GM12878 (cell line): ENCODE measurements around the gene AFF2. TPM values are rescaled to one million over a fixed set of nuclear protein-coding genes. Genes with fewer than 3 reads are reported as not detected.

Source experiments
- ATAC-seq: fragments of 200-7000 bp; cut with Tn5 transposase; 3 replicates; pipeline ENCODE4 v1.9.1; 2020; ENCODE audit warnings: mild to moderate bottlenecking, moderate library complexity
- BruUV-seq: library from RNA; stranded (reverse); fragments of 400-500 nt; replicated peaks from 2 replicates; lab custom pipeline; 2021; lab: Mats Ljungman, UMichigan
- CTCF ChIA-PET: fragments of 300-600 bp; sonication (Branson Sonifier 250); formaldehyde crosslinking; extraction: SDS; loops from one replicate; lab custom pipeline; 2021; ENCODE audit warnings: inconsistent platforms; lab: Yijun Ruan, JAX
- POLR2A ChIA-PET: fragments of 350-600 bp; formaldehyde crosslinking; extraction: SDS; loops from one replicate; lab custom pipeline; 2021; ENCODE audit warnings: inconsistent platforms; lab: Charles Lee
- RAD21 ChIA-PET: fragments of 300-600 bp; sonication (Branson Sonifier 250); formaldehyde crosslinking; loops from one replicate; lab custom pipeline; 2023; ENCODE audit warnings: antibody characterized with exemption; ENCODE audit not compliant: unreplicated experiment; lab: Charles Lee
- SMC1A ChIA-PET: fragments of 300-600 bp; sonication (Branson Sonifier 250); formaldehyde crosslinking; loops from one replicate; lab custom pipeline; 2023; ENCODE audit not compliant: unreplicated experiment, uncharacterized antibody; lab: Charles Lee
- DNase-seq: peaks from one replicate; pipeline ENCODE4 v3.0.0-alpha.2; 2011; ENCODE audit warnings: low read depth, low spot score
- FAIRE-seq: peaks from 3 replicates; lab custom pipeline; 2011; peaks lifted over from hg19 to GRCh38; lab: Jason Lieb, UNC
- H2AFZ ChIP-seq: 2 replicates; pipeline ENCODE4 v1.6.0; 2011; ENCODE audit warnings: low read depth, low read length, control low read depth; ENCODE audit not compliant: control insufficient read depth
- H3K27ac ChIP-seq: 2 replicates; pipeline ENCODE4 v1.5.1; 2011; ENCODE audit warnings: control low read depth; ENCODE audit not compliant: control insufficient read depth, insufficient read depth
- H3K27me3 ChIP-seq, 2 experiments: replicated peaks in 1 of 2; 2 replicates each; pipeline versions ENCODE4 v1.6.0 to v1.6.1; 2011; ENCODE audit warnings: low read length in 1 of 2; ENCODE audit not compliant: control insufficient read depth in 2 of 2, insufficient read depth in 2 of 2
- H3K36me3 ChIP-seq, 2 experiments: 2 replicates each; pipeline ENCODE4 v1.5.1; 2011; ENCODE audit warnings: low read length in 1 of 2; ENCODE audit not compliant: control insufficient read depth in 2 of 2, insufficient read depth in 2 of 2
- H3K4me1 ChIP-seq: 2 replicates; pipeline ENCODE4 v1.6.1; 2011; ENCODE audit warnings: mild to moderate bottlenecking, low read length, moderate library complexity, mixed read lengths; ENCODE audit not compliant: control insufficient read depth, insufficient read depth
- H3K4me2 ChIP-seq: 2 replicates; pipeline ENCODE4 v1.6.0; 2011; ENCODE audit warnings: control low read depth; ENCODE audit not compliant: control insufficient read depth, insufficient read depth
- H3K4me3 ChIP-seq: fragments of 200-600 bp; sonication (generic); 2 replicates; pipeline ENCODE4 v1.5.1; 2016
- H3K79me2 ChIP-seq: 2 replicates; pipeline ENCODE4 v1.6.0; 2011; ENCODE audit warnings: low read length; ENCODE audit not compliant: control insufficient read depth, insufficient read depth
- H3K9ac ChIP-seq: 2 replicates; pipeline ENCODE4 v1.8.0; 2011; ENCODE audit warnings: low read length, control low read depth, mixed read lengths; ENCODE audit not compliant: control insufficient read depth, insufficient read depth
- H3K9me3 ChIP-seq: replicated peaks from 3 replicates; pipeline ENCODE4 v1.5.1; 2011; ENCODE audit warnings: mild to moderate bottlenecking, low read length; ENCODE audit not compliant: control insufficient read depth, insufficient read depth
- H4K20me1 ChIP-seq: 2 replicates; pipeline ENCODE4 v1.6.0; 2011; ENCODE audit not compliant: control insufficient read depth, insufficient read depth
- CREM ChIP-seq: IDR thresholded peaks from 2 replicates; pipeline ENCODE4 v1.6.1; 2014; ENCODE audit warnings: antibody characterized with exemption, low read depth
- EP300 ChIP-seq, 2 experiments: fragments of 150-350 bp in 1 of 2; IDR thresholded peaks; 2 replicates each; pipeline ENCODE4 v1.6.1; 2011 to 2012; ENCODE audit warnings: low read depth in 2 of 2, low read length in 2 of 2, borderline replicate concordance in 1 of 2, improper control_type of control experiment in 1 of 2, inconsistent platforms in 1 of 2; ENCODE audit not compliant: control insufficient read depth in 1 of 2
- HCFC1 ChIP-seq: fragments of 150-350 bp; IDR thresholded peaks from 2 replicates; pipeline ENCODE4 v1.6.1; 2014; ENCODE audit warnings: low read length
- HDGF ChIP-seq: fragments of 450-650 bp; IDR thresholded peaks from 2 replicates; pipeline ENCODE4 v1.6.1; 2016; ENCODE audit warnings: antibody characterized with exemption
- IKZF1 ChIP-seq: fragments of 450-650 bp; conservative IDR thresholded peaks from 2 replicates; pipeline ENCODE4 v1.6.1; 2017; ENCODE audit warnings: antibody characterized with exemption, mild to moderate bottlenecking
- IRF5 ChIP-seq: fragments of 450-650 bp; IDR thresholded peaks from 2 replicates; pipeline ENCODE4 v1.6.1; 2017; ENCODE audit warnings: borderline replicate concordance
- MAX ChIP-seq: IDR thresholded peaks from 2 replicates; pipeline ENCODE4 v1.6.1; 2012; ENCODE audit warnings: low read depth, low read length, improper control_type of control experiment
- MYB ChIP-seq: fragments of 150-350 bp; IDR thresholded peaks from 2 replicates; pipeline ENCODE4 v1.6.1; 2014; ENCODE audit warnings: mild to moderate bottlenecking, low read depth, low read length, borderline replicate concordance
- MYC ChIP-seq: IDR thresholded peaks from 2 replicates; pipeline ENCODE4 v1.6.1; 2011; ENCODE audit warnings: mild to moderate bottlenecking, low read length, moderate library complexity, inconsistent platforms; ENCODE audit not compliant: insufficient read depth, insufficient replicate concordance, insufficient read length, severe bottlenecking
- NBN ChIP-seq: fragments of 450-650 bp; IDR thresholded peaks from 2 replicates; pipeline ENCODE4 v1.6.1; 2016
- PAX8 ChIP-seq: fragments of 450-650 bp; IDR thresholded peaks from 2 replicates; pipeline ENCODE4 v1.6.1; 2017; ENCODE audit warnings: mild to moderate bottlenecking, moderate library complexity
- RAD51 ChIP-seq: fragments of 450-650 bp; IDR thresholded peaks from 2 replicates; pipeline ENCODE4 v1.6.1; 2016; ENCODE audit warnings: moderate library complexity, mild to moderate bottlenecking, inconsistent platforms
- RB1 ChIP-seq: fragments of 450-650 bp; formaldehyde crosslinking; IDR thresholded peaks from 2 replicates; pipeline ENCODE4 v1.6.1; 2017; ENCODE audit warnings: mild to moderate bottlenecking, borderline replicate concordance
- SMAD1 ChIP-seq: fragments of 450-650 bp; IDR thresholded peaks from 2 replicates; pipeline ENCODE4 v1.6.1; 2018; ENCODE audit warnings: mild to moderate bottlenecking, low read depth; ENCODE audit not compliant: partially characterized antibody
- SREBF1 ChIP-seq: IDR thresholded peaks from 2 replicates; pipeline ENCODE4 v1.6.1; 2012; ENCODE audit warnings: mild to moderate bottlenecking, low read length
- STAT1 ChIP-seq: fragments of 450-650 bp; conservative IDR thresholded peaks from 2 replicates; pipeline ENCODE4 v1.6.1; 2014; ENCODE audit warnings: antibody characterized with exemption, mild to moderate bottlenecking
- TCF7 ChIP-seq: IDR thresholded peaks from 2 replicates; pipeline ENCODE4 v1.6.1; 2014; ENCODE audit warnings: antibody characterized with exemption, borderline replicate concordance
- WRNIP1 ChIP-seq: IDR thresholded peaks from 2 replicates; pipeline ENCODE4 v1.6.1; 2011; ENCODE audit warnings: low read depth, low read length, improper control_type of control experiment, borderline replicate concordance
- YBX1 ChIP-seq: fragments of 450-650 bp; IDR thresholded peaks from 2 replicates; pipeline ENCODE4 v1.6.1; 2016; ENCODE audit warnings: antibody characterized with exemption
- ZBTB33 ChIP-seq: fragments of 450-650 bp; IDR thresholded peaks from 2 replicates; pipeline ENCODE4 v1.6.1; 2017; ENCODE audit warnings: mild to moderate bottlenecking
- ZNF207 ChIP-seq: fragments of 450-650 bp; IDR thresholded peaks from 2 replicates; pipeline ENCODE4 v1.6.1; 2014; ENCODE audit warnings: antibody characterized with exemption, mild to moderate bottlenecking, borderline replicate concordance
- in situ Hi-C: fragments of 300-500 bp; cut with MboI; formaldehyde crosslinking; loops from 9 replicates; pipeline ENCODE4 v1.14.3; 2018; ENCODE audit warnings: mixed read lengths
- intact Hi-C: fragments of 100-400 bp; cut with micrococcal nuclease; formaldehyde crosslinking; loops from one replicate; pipeline ENCODE4 v1.14.2; 2022; ENCODE audit not compliant: unreplicated experiment
- polyA plus RNA-seq, 11 experiments: library from polyadenylated mRNA; depleted of rRNA in 4 of 11; unstranded in 6 of 11; stranded (reverse) in 5 of 11; fragments of >200 nt; fragmentation: Nextera tagmentation in 4 of 11; fragmentation: Illumina TruSeq in 1 of 11; extraction: Ambion mirVana in 4 of 11; extraction: Trizol in 1 of 11; gene quantifications; 1 replicate in 1 of 11; 2 replicates in 10 of 11; pipeline versions ENCODE4 v1.2.1 to v1.2.3, GENCODE V29; 2011 to 2016; ENCODE audit warnings: inconsistent platforms in 2 of 11, missing spikeins in 2 of 11, low read depth in 1 of 11
- total RNA-seq, 4 experiments: library from RNA; depleted of rRNA in 3 of 4; stranded (reverse); fragments of >200 nt in 3 of 4; fragmentation: Illumina TruSeq in 1 of 4; extraction: Trizol in 1 of 4; gene quantifications; 2 replicates each; pipeline versions ENCODE4 v1.2.1 to v1.2.3, GENCODE V29; 2013 to 2021

Gene AFF2
- total and polyA plus RNA-seq, 10 of the 15 experiments (the other 5 are each of a cell fraction or from before 2014, with no cell fraction given) = under 0.01 to 0.03 TPM; not detected in 8

DNA sequence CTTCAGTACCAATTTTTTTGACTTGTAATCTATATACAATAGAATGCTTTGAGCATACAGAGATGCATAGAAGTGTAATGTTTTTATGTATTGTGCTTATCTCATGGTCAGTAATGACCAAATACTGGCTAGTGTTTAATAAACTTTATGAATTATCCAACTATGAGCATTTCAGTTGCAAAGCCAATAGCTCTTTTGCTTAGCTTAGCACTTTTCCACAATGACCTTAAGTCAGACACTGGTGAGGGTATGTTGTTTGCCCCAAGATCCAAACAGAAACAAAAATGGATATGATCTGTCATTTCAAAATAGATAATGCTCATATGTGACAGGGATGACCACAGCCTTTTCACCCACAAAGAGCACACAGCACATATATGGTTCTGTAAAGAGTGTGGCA, 393.0 kb downstream of the AFF2 start (continued):
- TF ChIP-seq IRF5 = no peak

- FAIRE-seq = no peak
- POLR2A ChIA-PET = no interaction called here
- H3K9me3 ChIP-seq = no peaks in the 10 kb centered on the region
- no peaks in the 10 kb centered on the region for H3K4me1 ChIP-seq
- in situ Hi-C loops = no loop called here
- RAD21 ChIA-PET = no interaction called here
- no peaks in the 10 kb centered on the region for H4K20me1 ChIP-seq
- H3K36me3 ChIP-seq = no peaks in the 10 kb centered on the region
- SMC1A ChIA-PET = interaction anchor here (1.4 to 1.5 kb wide), 2 partner anchors 24 to 75 kb away, joined by 3 read pairs; no protein-coding TSS in a partner anchor
- no peak overlapping the region for H3K4me2 ChIP-seq
- H3K27me3 ChIP-seq = no peaks in the 10 kb centered on the region
- DNase-seq = no peak
- no peak for ATAC-seq
- H3K4me3 ChIP-seq = no peak overlapping the region
- H2AFZ ChIP-seq = no peak overlapping the region
- BruUV-seq = no TSS peak
- H3K9ac ChIP-seq = no peak overlapping the region
- H3K27ac ChIP-seq = no peak overlapping the region
- no peak for TF ChIP-seq HCFC1
- TF ChIP-seq IKZF1 = no peak
- no peak for TF ChIP-seq MYB
- no peak for TF ChIP-seq TCF7
- no peak for TF ChIP-seq MAX
- no peak for TF ChIP-seq ZNF207
- TF ChIP-seq NBN = no peak
- no peak for TF ChIP-seq ZBTB33
- TF ChIP-seq RAD51 = no peak
- no peak for TF ChIP-seq STAT1
- TF ChIP-seq MYC = no peak
- TF ChIP-seq HDGF = no peak
- TF ChIP-seq PAX8 = no peak
- no peak for TF ChIP-seq EP300 (IDR thresholded peaks at IDR 0.05; ENCODE audit: borderline replicate concordance in 1 of 2, control insufficient read depth in 1 of 2, low read depth in 2 of 2, low read length in 2 of 2)
- no peak for TF ChIP-seq YBX1
- TF ChIP-seq CREM = no peak
- TF ChIP-seq SREBF1 = no peak
- TF ChIP-seq RB1 = no peak
- TF ChIP-seq WRNIP1 = no peak
- TF ChIP-seq SMAD1 = no peak
- TF ChIP-seq, all 136 proteins: peak for 0
- intact Hi-C loops = no loop called here
- no peaks in the 10 kb centered on the region for H3K79me2 ChIP-seq
- CTCF ChIA-PET = interaction anchor here (1.0 kb wide), 1 partner anchor 11 kb away, joined by 3 read pairs; no protein-coding TSS in a partner anchor
These were observed 402.2 kb downstream of the AFF2 start for GRCh38 chrX:148902581-148902980.
